Measurements from ENCODE around the gene NEK6.

NEK6 gene

DNA sequence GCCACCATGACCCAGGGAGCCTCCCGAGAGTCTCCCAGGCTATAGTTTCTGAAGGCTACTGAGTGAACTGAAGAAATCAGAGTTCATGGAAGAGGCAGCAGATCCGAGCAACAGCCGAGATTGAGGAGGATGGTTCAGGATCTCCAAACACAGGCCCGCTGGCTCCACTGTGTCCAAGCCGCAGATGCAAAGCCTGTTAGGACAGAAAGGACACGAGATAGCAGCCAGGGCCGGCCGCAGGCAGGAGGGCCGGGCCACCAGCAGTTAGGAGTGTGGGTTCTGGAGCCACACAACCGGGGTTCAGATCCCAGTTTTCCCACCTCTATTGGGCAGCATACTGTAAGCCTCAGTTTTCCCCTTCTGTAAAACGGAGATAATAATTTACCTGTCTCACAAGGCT, 27.7 kb downstream of the NEK6 start:
- no peaks in the 10 kb centered on the region; the same call in 1 of the 2 replicates for H3K36me3 ChIP-seq (ENCODE audit: insufficient read depth, low read length)
- no peaks in the 10 kb centered on the region for H3K9me3 ChIP-seq (ENCODE audit: control insufficient read depth, insufficient read depth, low read length)
- no peak overlapping the region for H3K9ac ChIP-seq (ENCODE audit: low read depth, low read length)
- peaks cover 10% of the 10 kb centered on the region; the same call in 1 of the 2 replicates for H3K4me1 ChIP-seq (ENCODE audit: insufficient read depth, low read length)

DNA sequence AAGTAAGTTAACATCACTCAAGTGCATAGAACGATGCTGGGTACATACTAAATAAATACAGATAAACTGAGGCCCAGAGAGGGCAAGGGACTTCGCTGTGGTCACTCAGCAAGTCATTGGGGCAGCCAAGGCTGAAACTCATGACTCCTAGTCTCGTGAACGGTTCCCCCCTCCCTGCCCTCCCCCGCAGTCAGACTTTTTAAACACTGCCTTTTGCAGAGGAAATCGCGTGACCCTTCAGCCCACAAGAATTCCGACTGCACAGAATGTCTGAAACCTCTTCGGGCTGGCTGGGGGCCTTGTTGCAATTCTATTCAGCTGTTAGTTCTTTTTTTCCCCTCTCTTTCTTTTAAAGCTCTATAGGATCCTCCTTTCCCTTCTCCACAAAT, 28.1 kb downstream of the NEK6 start:
- Histone ChIP-seq H3K9ac (ENCODE audit: low read depth, low read length) (no peak overlapping the region), H3K36me3 (ENCODE audit: insufficient read depth, low read length) (no peaks in the 10 kb centered on the region; the same call in 1 of the 2 replicates), H3K4me1 (ENCODE audit: insufficient read depth, low read length) (peaks cover 14% of the 10 kb centered on the region; the same call in 1 of the 2 replicates), H3K9me3 (ENCODE audit: control insufficient read depth, insufficient read depth, low read length) (no peaks in the 10 kb centered on the region)

- Histone ChIP-seq H3K4me1 (ENCODE audit: insufficient read depth, low read length) (peaks cover 19% of the 10 kb centered on the region; the same call in 1 of the 2 replicates), H3K9ac (ENCODE audit: low read depth, low read length) (no peak overlapping the region)
Measured at GRCh38 chr9:124286292-124286931, 28.7 kb downstream of the NEK6 start.

DNA sequence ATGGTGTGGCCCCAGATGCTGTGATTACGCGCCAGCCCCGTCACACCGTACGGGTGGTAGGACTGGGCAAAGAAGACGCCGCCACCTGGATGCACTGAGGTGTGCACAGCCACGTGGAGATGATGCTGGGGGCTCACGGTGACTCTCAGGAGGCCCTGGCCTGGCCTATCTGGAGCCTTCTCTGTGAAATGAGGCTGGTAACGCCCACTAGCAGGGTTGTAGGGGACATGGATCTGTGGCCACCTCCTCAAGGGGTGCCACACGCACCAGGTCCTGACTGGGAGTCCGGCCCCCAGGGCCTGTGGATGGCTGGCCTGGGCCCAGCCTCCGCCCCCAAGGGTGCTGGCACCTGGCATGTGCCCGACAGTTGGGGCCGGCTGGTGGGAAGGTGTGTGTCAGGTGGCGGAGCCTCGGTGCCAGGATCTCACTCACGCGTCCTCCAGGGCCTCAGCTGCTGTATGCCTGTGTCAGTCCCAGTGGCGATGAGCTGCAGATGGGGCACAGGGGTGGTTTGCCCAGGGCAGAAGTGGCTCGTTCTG, 32.4 kb downstream of the NEK6 start:
- H3K9ac ChIP-seq (ENCODE audit: low read depth, low read length) = no peak overlapping the region
- H3K9me3 ChIP-seq (ENCODE audit: control insufficient read depth, insufficient read depth, low read length) = no peaks in the 10 kb centered on the region
- H3K4me1 ChIP-seq (ENCODE audit: insufficient read depth, low read length) = peaks cover 28% of the 10 kb centered on the region; the same call in 1 of the 2 replicates
- no peaks in the 10 kb centered on the region for H3K36me3 ChIP-seq (ENCODE audit: insufficient read depth, low read length)

More at GRCh38 chr9:124286292-124286931, 28.7 kb downstream of the NEK6 start:
- no peaks in the 10 kb centered on the region; the same call in 1 of the 2 replicates for H3K36me3 ChIP-seq (ENCODE audit: insufficient read depth, low read length)
- H3K9me3 ChIP-seq (ENCODE audit: control insufficient read depth, insufficient read depth, low read length) = no peaks in the 10 kb centered on the region

GRCh38 chr9:124290743-124291554, 33.2 kb downstream of the NEK6 start:
- Histone ChIP-seq H3K9me3 (ENCODE audit: control insufficient read depth, insufficient read depth, low read length) (no peaks in the 10 kb centered on the region), H3K36me3 (ENCODE audit: insufficient read depth, low read length) (no peaks in the 10 kb centered on the region), H3K4me1 (ENCODE audit: insufficient read depth, low read length) (peaks cover 33% of the 10 kb centered on the region; the same call in 1 of the 2 replicates), H3K9ac (ENCODE audit: low read depth, low read length) (no peak overlapping the region)

- no peaks in the 10 kb centered on the region for H3K36me3 ChIP-seq (ENCODE audit: insufficient read depth, low read length)
- H3K9ac ChIP-seq (ENCODE audit: low read depth, low read length) = no peak overlapping the region
- no peaks in the 10 kb centered on the region for H3K9me3 ChIP-seq (ENCODE audit: control insufficient read depth, insufficient read depth, low read length)
- peaks cover 42% of the 10 kb centered on the region; the same call in 1 of the 2 replicates for H3K4me1 ChIP-seq (ENCODE audit: insufficient read depth, low read length)
Measured at GRCh38 chr9:124291801-124292396, 34.1 kb downstream of the NEK6 start.

- Histone ChIP-seq H3K9ac (ENCODE audit: low read depth, low read length) (no peak overlapping the region), H3K36me3 (ENCODE audit: insufficient read depth, low read length) (no peaks in the 10 kb centered on the region), H3K4me1 (ENCODE audit: insufficient read depth, low read length) (peaks cover 50% of the 10 kb centered on the region; the same call in 1 of the 2 replicates), H3K9me3 (ENCODE audit: control insufficient read depth, insufficient read depth, low read length) (no peaks in the 10 kb centered on the region)
Measured at GRCh38 chr9:124292696-124293593, 35.2 kb downstream of the NEK6 start.

DNA sequence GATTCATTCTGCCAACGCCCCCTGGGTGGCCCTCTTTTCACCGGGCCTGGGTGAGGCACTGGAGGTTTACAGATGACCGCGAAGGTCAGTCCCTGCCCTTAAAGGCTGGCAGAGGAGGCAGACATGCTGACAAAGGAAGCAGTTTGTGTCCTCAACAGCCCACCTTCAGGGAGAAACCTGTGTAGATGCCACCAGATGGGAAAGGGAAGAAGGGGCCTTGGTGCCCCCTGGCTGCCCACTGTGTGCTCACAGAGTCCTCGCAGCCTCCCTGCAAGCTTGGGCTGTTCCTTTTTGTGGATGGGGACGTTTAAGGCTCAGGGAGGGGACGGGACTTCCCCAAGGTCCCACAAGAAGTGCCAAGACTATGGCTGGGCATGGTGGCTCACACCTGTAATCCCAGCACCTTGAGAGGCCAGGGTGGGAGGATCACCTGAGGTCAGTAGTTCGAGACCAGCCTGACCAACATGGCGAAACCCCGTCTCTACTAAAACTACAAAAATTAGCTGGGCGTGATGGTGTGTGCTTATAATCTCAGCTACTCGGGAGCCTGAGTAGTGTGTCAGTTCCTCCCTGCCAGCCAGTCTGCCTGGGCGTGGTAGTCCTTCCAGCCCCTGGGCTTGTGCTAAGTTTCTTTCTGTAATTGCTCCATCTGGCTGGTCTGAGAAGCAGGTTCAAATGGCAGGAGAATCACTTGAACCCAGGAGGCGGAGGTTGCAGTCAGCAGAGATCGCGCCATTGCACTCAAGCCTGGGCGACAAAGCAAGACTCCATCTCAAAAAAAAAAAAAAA, 36.2 kb downstream of the NEK6 start:
- Histone ChIP-seq H3K9me3 (ENCODE audit: control insufficient read depth, insufficient read depth, low read length) (no peaks in the 10 kb centered on the region), H3K36me3 (ENCODE audit: insufficient read depth, low read length) (no peaks in the 10 kb centered on the region), H3K4me1 (ENCODE audit: insufficient read depth, low read length) (peaks cover 59% of the 10 kb centered on the region; the same call in 1 of the 2 replicates), H3K9ac (ENCODE audit: low read depth, low read length) (no peak overlapping the region)

DNA sequence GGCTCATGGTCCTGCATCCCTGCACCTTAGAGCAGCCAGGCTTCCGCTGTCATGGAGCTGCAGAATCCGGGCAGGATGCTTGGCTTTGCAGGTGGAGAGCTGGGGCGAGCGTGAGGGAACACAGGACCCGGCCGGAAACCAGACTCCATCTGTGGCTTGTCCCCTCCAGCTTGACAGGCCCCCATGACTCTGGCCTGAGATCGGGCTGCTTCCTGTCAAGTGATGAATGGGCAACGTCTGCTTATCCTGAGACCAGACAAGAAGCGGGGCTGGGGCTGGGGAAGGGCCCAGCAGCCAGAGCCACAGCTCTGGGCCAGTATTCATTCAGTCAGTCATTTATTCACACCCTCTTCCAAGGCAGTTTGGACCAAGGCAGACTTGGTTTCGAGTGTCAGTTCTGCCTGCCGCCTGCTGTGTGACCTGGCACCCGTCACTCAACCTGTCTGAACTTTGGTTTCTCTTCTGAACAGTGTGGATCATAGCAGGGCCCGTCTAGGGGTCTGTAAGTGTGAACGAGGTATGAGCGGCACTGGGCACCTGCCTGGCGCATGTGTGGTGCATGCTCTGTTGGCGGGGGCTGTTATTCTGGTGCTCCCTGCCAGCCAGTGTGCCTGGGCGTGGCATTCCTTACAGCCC, 37.5 kb downstream of the NEK6 start:
- no peak overlapping the region for H3K9ac ChIP-seq (ENCODE audit: low read depth, low read length)
- peaks cover 68% of the 10 kb centered on the region; the same call in 1 of the 2 replicates for H3K4me1 ChIP-seq (ENCODE audit: insufficient read depth, low read length)
- H3K36me3 ChIP-seq (ENCODE audit: insufficient read depth, low read length) = no peaks in the 10 kb centered on the region
- H3K9me3 ChIP-seq (ENCODE audit: control insufficient read depth, insufficient read depth, low read length) = no peaks in the 10 kb centered on the region

- Histone ChIP-seq H3K4me1 (ENCODE audit: insufficient read depth, low read length) (peaks cover 60% of the 10 kb centered on the region; the same call in 1 of the 2 replicates), H3K9ac (ENCODE audit: low read depth, low read length) (no peak overlapping the region), H3K36me3 (ENCODE audit: insufficient read depth, low read length) (no peaks in the 10 kb centered on the region), H3K9me3 (ENCODE audit: control insufficient read depth, insufficient read depth, low read length) (no peaks in the 10 kb centered on the region)
Measured at GRCh38 chr9:124296094-124296493, 38.3 kb downstream of the NEK6 start.

DNA sequence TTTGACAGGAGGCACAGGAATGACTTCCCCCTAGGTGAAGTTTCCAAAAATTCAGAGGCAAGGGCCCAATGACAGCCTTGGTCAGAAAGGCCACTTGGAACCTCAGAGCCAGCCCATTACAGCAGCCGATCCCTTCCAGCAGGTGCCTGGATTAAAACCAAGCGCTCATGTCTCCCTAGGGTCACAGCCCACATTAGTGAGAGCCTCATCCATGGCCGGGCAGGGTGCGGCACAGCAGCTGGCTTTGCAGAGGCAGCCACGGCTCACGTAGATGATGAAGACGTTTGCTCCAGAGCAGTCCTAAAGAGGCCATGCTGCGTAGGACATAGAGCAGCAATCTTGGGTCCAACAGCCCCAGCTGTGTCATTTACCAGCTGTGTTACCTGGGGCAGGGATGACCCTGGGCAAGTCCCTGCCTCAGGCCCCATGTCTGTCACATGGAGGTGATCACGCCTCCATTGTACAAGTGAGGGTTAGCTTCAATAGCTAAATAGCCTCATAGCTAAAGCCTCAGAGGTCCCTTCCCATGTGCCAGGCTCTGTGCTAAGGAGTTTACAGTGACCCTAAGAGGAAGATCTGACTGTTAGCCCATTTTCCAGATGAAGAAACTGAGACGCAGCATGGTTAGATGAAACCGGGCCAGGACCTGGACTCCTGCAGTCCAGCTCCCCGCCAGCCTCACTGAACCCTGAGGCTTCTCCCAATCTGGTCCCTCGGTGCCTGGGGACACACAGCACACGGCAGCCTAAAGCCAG, 39.2 kb downstream of the NEK6 start:
- H3K4me1 ChIP-seq (ENCODE audit: insufficient read depth, low read length) = peaks cover 51% of the 10 kb centered on the region; the same call in 1 of the 2 replicates
- H3K36me3 ChIP-seq (ENCODE audit: insufficient read depth, low read length) = peaks cover 2% of the 10 kb centered on the region; the same call in 1 of the 2 replicates
- H3K9ac ChIP-seq (ENCODE audit: low read depth, low read length) = no peak overlapping the region
- H3K9me3 ChIP-seq (ENCODE audit: control insufficient read depth, insufficient read depth, low read length) = no peaks in the 10 kb centered on the region

DNA sequence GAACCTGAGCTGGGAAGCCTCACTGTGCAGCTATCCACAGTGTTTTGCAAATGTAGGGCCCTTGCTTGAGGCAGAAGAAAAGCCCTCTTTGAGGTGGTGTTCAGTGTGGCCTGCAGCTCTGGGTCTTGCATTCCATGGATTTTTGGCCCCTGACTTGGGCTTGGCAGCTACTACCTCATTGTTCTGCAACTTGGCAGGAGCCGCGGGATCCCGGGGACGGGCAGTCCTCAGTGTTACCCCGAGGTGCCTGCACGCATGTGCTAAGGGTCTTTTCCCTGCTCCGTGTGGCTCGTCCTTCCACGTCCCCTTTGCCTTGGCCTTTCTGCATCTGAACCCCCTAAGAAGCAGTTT, 39.8 kb downstream of the NEK6 start:
- Histone ChIP-seq H3K4me1 (ENCODE audit: insufficient read depth, low read length) (peaks cover 46% of the 10 kb centered on the region; the same call in 1 of the 2 replicates), H3K9me3 (ENCODE audit: control insufficient read depth, insufficient read depth, low read length) (no peaks in the 10 kb centered on the region), H3K36me3 (ENCODE audit: insufficient read depth, low read length) (peaks cover 7% of the 10 kb centered on the region; the same call in 1 of the 2 replicates), H3K9ac (ENCODE audit: low read depth, low read length) (no peak overlapping the region)

All from ES-I3 (cell line).